ENCODE results near the gene APLP1.

Gene APLP1

DNA sequence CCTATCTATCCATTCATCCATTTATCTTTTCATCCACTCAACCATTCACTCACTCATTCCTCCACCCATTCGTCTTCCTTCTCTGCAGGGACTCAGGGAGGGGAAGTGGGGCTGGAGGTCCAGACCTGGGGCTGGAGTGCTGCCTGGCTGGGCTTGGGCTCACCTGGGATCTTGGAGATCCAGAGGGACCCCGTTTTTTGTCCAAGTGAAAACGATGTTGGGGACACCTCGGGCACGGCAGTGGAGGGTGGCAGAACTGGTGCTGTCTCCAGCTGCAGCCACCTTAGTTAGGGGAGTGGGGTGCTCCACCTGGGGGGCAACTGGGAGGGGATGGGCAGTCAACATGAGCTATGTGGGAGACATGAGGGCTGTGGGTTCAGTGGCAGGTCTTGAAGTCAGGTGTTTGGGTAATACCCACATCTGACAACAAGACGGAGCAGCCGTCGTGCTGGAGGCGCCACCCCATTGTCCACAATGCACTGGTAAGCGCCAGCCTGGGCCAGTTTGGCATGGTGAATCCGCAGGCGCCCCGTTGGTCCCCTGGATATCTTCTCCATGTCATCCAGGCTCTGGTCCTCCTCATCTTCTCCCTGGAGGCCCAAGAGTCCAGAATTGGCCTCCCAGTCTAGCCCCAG lies 26.3 kb upstream of the APLP1 start:
- Histone ChIP-seq H3K9ac (ENCODE audit: insufficient read length) (no peak overlapping the region), H3K4me3 (no peak overlapping the region), H3K36me3 (ENCODE audit: insufficient read depth, low read length) (no peaks in the 10 kb centered on the region), H3K27ac (no peak overlapping the region), H3K9me3 (ENCODE audit: low read depth, low read length) (no peaks in the 10 kb centered on the region)
- DNase-seq (ENCODE audit: low read depth, low spot score): no peak
- TF ChIP-seq EZH2 (IDR thresholded peaks at IDR 0.05) (no peak), POLR2AphosphoS5 (IDR thresholded peaks at IDR 0.05; ENCODE audit: borderline replicate concordance, low read depth, low read length) (no peak), FOXP2 (optimal IDR thresholded peaks at IDR 0.05; ENCODE audit: control extremely low read depth, extremely low read length, insufficient read depth) (no peak)

- no peak for DNase-seq (ENCODE audit: low read depth, low spot score)
- H3K27ac ChIP-seq: no peak overlapping the region
- no peaks in the 10 kb centered on the region for H3K36me3 ChIP-seq (ENCODE audit: insufficient read depth, low read length)
- no peak overlapping the region for H3K4me3 ChIP-seq
- no peaks in the 10 kb centered on the region for H3K9me3 ChIP-seq (ENCODE audit: low read depth, low read length)
- TF ChIP-seq FOXP2 (optimal IDR thresholded peaks at IDR 0.05; ENCODE audit: control extremely low read depth, extremely low read length, insufficient read depth) (no peak), POLR2AphosphoS5 (IDR thresholded peaks at IDR 0.05; ENCODE audit: borderline replicate concordance, low read depth, low read length) (no peak), EZH2 (IDR thresholded peaks at IDR 0.05) (no peak)
- no peak overlapping the region for H3K9ac ChIP-seq (ENCODE audit: insufficient read length)
These were observed 25.6 kb upstream of the APLP1 start for GRCh38 chr19:35842666-35843272.

DNA sequence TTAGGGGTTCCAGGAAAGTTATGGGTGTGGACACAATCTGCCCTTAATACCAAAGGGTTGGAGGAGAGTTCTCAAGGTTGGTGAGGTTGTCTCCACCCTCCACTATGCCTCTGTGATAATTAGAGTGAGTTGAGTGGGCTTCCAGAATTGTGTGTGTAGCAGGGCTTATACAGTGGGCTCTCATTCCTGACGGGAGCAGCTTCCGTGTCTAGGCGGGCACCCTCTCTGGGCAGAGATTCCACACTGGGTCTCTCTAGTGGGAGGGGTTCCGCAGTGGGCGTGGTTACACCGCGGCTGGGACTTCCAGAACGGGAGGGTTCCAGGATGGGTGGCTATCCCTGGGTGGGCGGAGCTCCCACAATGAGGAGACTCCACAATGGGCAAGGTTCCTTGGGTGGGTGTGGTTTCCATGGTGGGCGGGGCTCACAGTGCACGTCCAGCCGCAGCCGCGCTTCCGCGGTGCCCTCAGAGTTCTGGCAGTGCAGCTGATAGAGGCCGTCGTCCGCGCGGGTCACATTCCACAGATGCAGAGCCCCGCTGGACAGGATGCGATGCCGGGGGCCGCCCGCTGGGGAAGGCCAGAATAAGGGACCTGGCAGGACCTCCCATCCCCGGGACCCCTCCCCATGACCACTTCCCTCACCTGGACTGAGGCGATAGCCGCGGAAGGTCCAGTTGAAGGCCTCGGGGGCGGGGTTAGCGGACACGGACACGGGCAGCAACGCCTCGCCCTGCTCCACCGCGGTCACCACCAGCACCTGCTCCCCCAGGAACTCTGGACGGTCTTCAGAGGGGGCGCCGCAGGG lies 24.5 kb upstream of the APLP1 start:
- TF ChIP-seq EZH2 (IDR thresholded peaks at IDR 0.05): no peak
- no peak for TF ChIP-seq POLR2AphosphoS5 (IDR thresholded peaks at IDR 0.05; ENCODE audit: borderline replicate concordance, low read depth, low read length)
- TF ChIP-seq FOXP2 (optimal IDR thresholded peaks at IDR 0.05; ENCODE audit: control extremely low read depth, extremely low read length, insufficient read depth): no peak
- Histone ChIP-seq H3K36me3 (ENCODE audit: insufficient read depth, low read length) (no peaks in the 10 kb centered on the region), H3K27ac (no peak overlapping the region), H3K4me3 (no peak overlapping the region), H3K9ac (ENCODE audit: insufficient read length) (no peak overlapping the region), H3K9me3 (ENCODE audit: low read depth, low read length) (no peaks in the 10 kb centered on the region)
- no peak for DNase-seq (ENCODE audit: low read depth, low spot score)

- Histone ChIP-seq H3K9ac (ENCODE audit: insufficient read length) (no peak overlapping the region), H3K9me3 (ENCODE audit: low read depth, low read length) (no peaks in the 10 kb centered on the region), H3K36me3 (ENCODE audit: insufficient read depth, low read length) (no peaks in the 10 kb centered on the region), H3K4me3 (no peak overlapping the region), H3K27ac (no peak overlapping the region)
- no peak for DNase-seq (ENCODE audit: low read depth, low spot score)
- no peak for TF ChIP-seq EZH2 (IDR thresholded peaks at IDR 0.05)
- TF ChIP-seq POLR2AphosphoS5 (IDR thresholded peaks at IDR 0.05; ENCODE audit: borderline replicate concordance, low read depth, low read length): no peak
- TF ChIP-seq FOXP2 (optimal IDR thresholded peaks at IDR 0.05; ENCODE audit: control extremely low read depth, extremely low read length, insufficient read depth): no peak
These were observed 23.7 kb upstream of the APLP1 start for GRCh38 chr19:35844482-35845214.

DNA sequence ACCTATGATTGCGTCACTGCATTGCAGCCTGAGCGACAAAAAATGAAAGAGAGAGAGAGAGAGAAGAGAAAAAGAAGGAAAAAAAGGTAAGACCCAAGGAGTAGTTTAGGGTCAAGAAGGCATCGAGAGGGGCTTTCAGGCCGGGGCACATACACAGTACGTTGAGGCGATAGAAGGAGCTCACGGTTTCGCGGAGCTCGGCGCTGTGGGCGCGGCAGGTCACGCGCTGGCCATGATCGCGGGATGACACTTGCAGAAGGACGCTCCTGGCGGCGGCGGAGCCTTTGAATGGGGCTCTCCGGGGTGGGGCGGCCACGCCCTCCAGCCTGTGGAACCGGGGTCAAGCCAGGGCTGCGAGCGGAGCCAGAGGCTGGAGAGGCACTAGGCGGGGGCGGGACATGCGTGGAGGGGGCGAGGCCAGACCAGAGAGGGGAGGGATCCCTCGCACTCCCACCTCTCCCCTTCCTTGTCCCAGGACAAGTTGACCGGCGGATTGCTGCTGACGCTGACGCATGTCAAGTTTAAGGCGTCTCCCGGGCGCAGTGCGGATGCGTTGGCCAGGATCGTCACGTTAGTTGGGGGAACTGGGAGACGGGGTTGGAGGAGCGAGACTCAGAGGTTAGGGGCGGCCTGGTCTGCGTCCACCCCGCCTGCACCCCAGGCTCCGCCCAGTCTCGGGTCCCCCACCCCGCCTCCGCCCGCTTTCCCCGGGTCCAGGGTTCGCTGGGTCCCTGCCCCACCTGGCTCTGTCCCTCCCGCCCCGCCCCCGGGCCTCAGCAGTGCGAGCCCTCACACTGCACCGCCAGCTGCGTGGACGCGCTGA lies 22.9 kb upstream of the APLP1 start:
- Histone ChIP-seq H3K9ac (ENCODE audit: insufficient read length) (no peak overlapping the region), H3K36me3 (ENCODE audit: insufficient read depth, low read length) (no peaks in the 10 kb centered on the region), H3K27ac (no peak overlapping the region), H3K9me3 (ENCODE audit: low read depth, low read length) (no peaks in the 10 kb centered on the region), H3K4me3 (no peak overlapping the region)
- no peak for DNase-seq (ENCODE audit: low read depth, low spot score)
- TF ChIP-seq POLR2AphosphoS5 (IDR thresholded peaks at IDR 0.05; ENCODE audit: borderline replicate concordance, low read depth, low read length) (no peak), EZH2 (IDR thresholded peaks at IDR 0.05) (no peak), FOXP2 (optimal IDR thresholded peaks at IDR 0.05; ENCODE audit: control extremely low read depth, extremely low read length, insufficient read depth) (no peak)

GRCh38 chr19:35846038-35846668 lies 22.2 kb upstream of the APLP1 start:
- no peaks in the 10 kb centered on the region for H3K36me3 ChIP-seq (ENCODE audit: insufficient read depth, low read length)
- TF ChIP-seq POLR2AphosphoS5 (IDR thresholded peaks at IDR 0.05; ENCODE audit: borderline replicate concordance, low read depth, low read length): no peak
- no peak overlapping the region for H3K4me3 ChIP-seq
- H3K27ac ChIP-seq: no peak overlapping the region
- H3K9me3 ChIP-seq (ENCODE audit: low read depth, low read length): no peaks in the 10 kb centered on the region
- no peak overlapping the region for H3K9ac ChIP-seq (ENCODE audit: insufficient read length)
- no peak for DNase-seq (ENCODE audit: low read depth, low spot score)

DNA sequence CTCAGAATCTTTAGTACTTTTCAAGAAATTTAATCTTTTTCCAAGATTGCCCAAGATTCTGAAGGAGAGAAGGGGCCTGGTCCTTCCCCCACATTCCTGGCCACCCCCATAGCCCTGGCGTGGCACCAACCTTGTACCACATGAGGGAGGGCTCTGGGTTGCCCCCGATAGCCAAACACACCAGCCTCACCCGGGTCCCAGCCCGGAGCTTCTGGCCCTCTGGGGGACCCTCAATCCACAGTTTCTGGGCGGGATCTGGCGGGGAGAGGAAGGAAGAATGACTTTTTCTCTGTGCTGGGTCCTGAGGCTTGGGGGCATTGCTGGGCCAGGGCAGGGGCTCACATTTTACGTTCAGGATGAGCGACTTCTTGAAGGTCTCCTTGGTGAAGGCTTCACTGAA lies 20.5 kb upstream of the APLP1 start:
- TF ChIP-seq EZH2 (IDR thresholded peaks at IDR 0.05) (no peak), POLR2AphosphoS5 (IDR thresholded peaks at IDR 0.05; ENCODE audit: borderline replicate concordance, low read depth, low read length) (no peak), FOXP2 (optimal IDR thresholded peaks at IDR 0.05; ENCODE audit: control extremely low read depth, extremely low read length, insufficient read depth) (no peak)
- Histone ChIP-seq H3K4me3 (no peak overlapping the region), H3K9ac (ENCODE audit: insufficient read length) (no peak overlapping the region), H3K27ac (no peak overlapping the region), H3K36me3 (ENCODE audit: insufficient read depth, low read length) (no peaks in the 10 kb centered on the region), H3K9me3 (ENCODE audit: low read depth, low read length) (no peaks in the 10 kb centered on the region)
- DNase-seq (ENCODE audit: low read depth, low spot score): no peak

All from SK-N-MC (cell line).